Melanocyte of skin (primary cell): ENCODE measurements around the gene UBE2D3. TPM values are rescaled to one million over a fixed set of nuclear protein-coding genes. Genes with fewer than 3 reads are reported as not detected.

ENCODE experiments used
- small RNA-seq, 2 donors: library from RNA; depleted of rRNA; stranded (forward); fragments of <200 nt; gene quantifications; one replicate each; pipeline ENCODE3, GENCODE V24; 2012
- total RNA-seq, 2 donors: library from RNA; depleted of rRNA; stranded (reverse); fragments of >200 nt; gene quantifications; 2 replicates each; pipeline ENCODE4 v1.2.3, GENCODE V29; 2012

The UBE2D3 gene
- total RNA-seq = 100 to 1,000 TPM; 292 to 404 TPM

GRCh38 chr4:102826890-102827673 lies at the start of gene UBE2D3:
Gene UBE2D3, minus strand, starts transcription at chr4:102827551. Its CDS starts 1,043 bp downstream, at chr4:102826508.

GRCh38 chr4:102868781-102869568 lies 41.6 kb upstream of the UBE2D3 start, which contains the start of gene CISD2:
Gene CISD2, plus strand, starts transcription at chr4:102868992. Its CDS starts 93 bp downstream, at chr4:102869085.

GRCh38 chr4:102760645-102761295 lies 66.6 kb downstream of the UBE2D3 start, which contains the start of gene MANBA:
Gene MANBA, minus strand, starts transcription at chr4:102760968. Its CDS starts 74 bp downstream, at chr4:102760894.

Small RNA genes within 50 kb of the gene (small RNA-seq; reads per million reads assigned to genes)
- gene RNU7-151P = 0 reads per million in 2 donors

Other genes starting within 250 kb of the UBE2D3 start
- 10 to 100 TPM; 27.9 to 30.3 TPM for gene MANBA, start 66.6 kb downstream of the UBE2D3 start, total RNA-seq
- 10 to 100 TPM; 41.0 to 52.0 TPM for gene CISD2, start 41.4 kb upstream of the UBE2D3 start, total RNA-seq
- gene SLC9B1, start 192.2 kb upstream of the UBE2D3 start, total RNA-seq = under 1 TPM; 0.67 to 0.69 TPM
- gene SLC9B2, start 249.2 kb upstream of the UBE2D3 start, total RNA-seq = 10 to 100 TPM; 16.5 to 25.3 TPM